ACC112 (cell line): ENCODE results near the gene KCNG3.

Source experiments
- H2AFZ ChIP-seq: fragments of 200-600 bp; sonication (generic); one replicate; pipeline ENCODE4 v1.6.0; 2017; ENCODE audit warnings: antibody characterized with exemption, low read length; ENCODE audit not compliant: unreplicated experiment
- H3K27ac ChIP-seq: fragments of 200-600 bp; sonication (generic); 2 replicates; pipeline ENCODE4 v1.5.1; 2014; ENCODE audit warnings: low read depth, mild to moderate bottlenecking, antibody characterized with exemption, low read length, moderate library complexity
- H3K27me3 ChIP-seq: fragments of 200-600 bp; sonication (generic); 2 replicates; pipeline ENCODE4 v1.6.1; 2014; ENCODE audit warnings: mild to moderate bottlenecking, antibody characterized with exemption, low read length, moderate library complexity, mixed read lengths; ENCODE audit not compliant: insufficient read depth
- H3K36me3 ChIP-seq: fragments of 200-600 bp; sonication (generic); 2 replicates; pipeline ENCODE4 v1.6.1; 2016; ENCODE audit warnings: mild to moderate bottlenecking, antibody characterized with exemption, low read length, moderate library complexity, mixed read lengths; ENCODE audit not compliant: insufficient read depth
- H3K4me1 ChIP-seq: fragments of 200-600 bp; sonication (generic); one replicate; pipeline ENCODE4 v1.6.1; 2016; ENCODE audit warnings: low read length, mixed read lengths; ENCODE audit not compliant: insufficient read depth, unreplicated experiment, control insufficient read depth
- H3K4me3 ChIP-seq: fragments of 200-600 bp; sonication (generic); 2 replicates; pipeline ENCODE4 v1.5.1; 2014; ENCODE audit warnings: mild to moderate bottlenecking, low read depth, low read length
- H3K79me2 ChIP-seq: fragments of 200-600 bp; sonication (generic); one replicate; pipeline ENCODE4 v1.6.0; 2016; ENCODE audit warnings: low read length; ENCODE audit not compliant: control insufficient read depth, unreplicated experiment, insufficient read depth

KCNG3 gene

DNA sequence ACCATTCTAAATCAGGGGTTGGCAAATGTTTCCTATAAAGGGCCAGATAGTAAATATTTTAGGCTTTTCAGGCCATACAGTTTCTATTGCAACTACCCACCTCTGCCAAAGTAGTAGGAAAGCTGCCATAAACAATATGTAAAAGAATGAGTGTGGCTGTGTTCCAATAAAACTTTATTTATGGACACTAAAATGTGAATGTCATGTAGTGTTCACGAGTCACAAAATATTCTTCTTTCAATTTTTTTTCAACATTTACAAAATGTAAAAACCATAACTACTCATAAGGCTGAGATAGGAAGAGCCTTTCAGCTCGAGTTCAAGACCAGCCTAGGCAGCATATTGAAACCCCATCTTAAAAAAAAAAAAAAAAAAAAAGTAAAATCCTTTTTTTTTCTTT lies 13.4 kb downstream of the KCNG3 start:
- Histone ChIP-seq H3K4me1 (no peaks in the 10 kb centered on the region), H3K36me3 (no peaks in the 10 kb centered on the region), H3K27me3 (no peaks in the 10 kb centered on the region), H3K79me2 (no peaks in the 10 kb centered on the region), H3K27ac (no peak overlapping the region), H3K4me3 (no peak overlapping the region), H2AFZ (no peak overlapping the region)

DNA sequence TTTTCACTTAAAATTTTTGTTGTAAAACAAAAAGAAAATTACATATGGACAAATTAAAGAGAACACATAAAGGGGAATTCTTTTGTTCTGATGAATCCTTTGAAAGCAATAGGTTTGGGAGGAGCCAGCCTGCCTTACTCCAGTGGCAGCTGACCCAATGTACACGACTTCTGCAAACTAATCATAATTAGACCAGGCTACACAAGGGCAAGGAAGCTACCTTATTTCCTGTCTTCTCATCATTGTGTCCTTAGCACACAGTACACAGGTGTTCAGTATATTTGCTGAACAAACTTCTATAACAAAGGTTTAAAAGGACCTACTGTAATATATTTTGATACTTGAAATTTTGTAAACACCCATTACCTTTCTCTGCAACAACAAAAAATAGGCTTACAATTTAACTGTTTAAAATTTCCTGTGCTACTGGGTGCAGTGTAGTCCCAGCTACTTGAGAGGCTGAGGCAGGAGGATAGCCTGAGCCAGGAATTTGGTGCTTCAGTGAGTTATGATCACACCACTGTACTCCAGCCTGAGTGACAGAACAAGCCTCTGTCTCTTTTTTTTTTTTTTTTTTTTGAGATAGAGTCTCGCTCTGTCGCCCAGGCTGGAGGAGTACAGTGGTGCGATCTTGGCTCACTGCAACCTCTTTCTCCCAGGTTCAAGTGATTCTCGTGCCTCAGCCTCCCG lies 18.9 kb downstream of the KCNG3 start:
- no peaks in the 10 kb centered on the region for H3K4me1 ChIP-seq
- no peaks in the 10 kb centered on the region for H3K36me3 ChIP-seq
- no peak overlapping the region for H2AFZ ChIP-seq
- H3K4me3 ChIP-seq: no peak overlapping the region
- no peaks in the 10 kb centered on the region for H3K27me3 ChIP-seq
- H3K79me2 ChIP-seq: no peaks in the 10 kb centered on the region
- no peak overlapping the region for H3K27ac ChIP-seq

DNA sequence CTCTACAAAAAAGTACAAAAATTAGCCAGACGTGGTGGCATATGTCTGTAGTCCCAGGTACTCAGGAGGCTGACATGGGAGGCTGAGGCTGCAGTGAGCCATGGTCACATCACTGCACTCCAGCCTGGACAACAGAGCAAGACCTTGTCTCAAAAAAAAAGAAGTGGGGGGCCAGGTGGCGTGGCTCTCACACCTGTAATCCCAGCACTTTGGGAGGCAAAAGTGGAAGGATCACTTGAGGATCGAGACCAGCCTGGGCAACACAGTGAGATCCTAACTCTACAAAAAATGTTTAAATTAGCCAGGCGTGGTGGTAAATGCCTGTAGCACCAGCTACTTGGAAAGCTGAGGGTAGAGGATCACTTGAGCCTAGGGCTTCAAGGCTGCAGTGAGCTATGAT lies 23.1 kb downstream of the KCNG3 start:
- H2AFZ ChIP-seq: no peak overlapping the region
- H3K27ac ChIP-seq: no peak overlapping the region
- H3K79me2 ChIP-seq: no peaks in the 10 kb centered on the region
- no peak overlapping the region for H3K4me3 ChIP-seq
- no peaks in the 10 kb centered on the region for H3K27me3 ChIP-seq
- no peaks in the 10 kb centered on the region for H3K36me3 ChIP-seq
- no peaks in the 10 kb centered on the region for H3K4me1 ChIP-seq

DNA sequence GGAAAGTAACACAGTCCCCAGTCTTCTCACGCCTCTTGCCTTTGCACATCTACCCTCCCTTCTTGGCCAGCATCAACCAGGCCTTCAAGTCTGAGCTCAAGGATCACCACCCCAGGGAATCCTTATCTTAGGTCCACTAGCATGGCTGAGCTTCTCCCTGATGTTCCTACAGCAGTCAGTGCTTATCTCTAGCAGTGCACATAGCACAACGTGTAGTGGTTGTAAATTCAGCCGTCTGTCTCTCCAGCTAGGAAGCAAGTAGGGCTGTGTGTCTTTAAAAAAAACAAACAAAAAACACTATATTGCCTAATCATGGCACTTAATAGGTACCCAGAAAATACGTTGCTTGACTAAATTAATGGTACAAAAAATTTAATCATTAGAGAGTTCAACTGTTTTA lies 29.2 kb downstream of the KCNG3 start:
- H3K27ac ChIP-seq: no peak overlapping the region
- H3K79me2 ChIP-seq: no peaks in the 10 kb centered on the region
- no peaks in the 10 kb centered on the region for H3K4me1 ChIP-seq
- no peaks in the 10 kb centered on the region for H3K36me3 ChIP-seq
- no peaks in the 10 kb centered on the region for H3K27me3 ChIP-seq
- no peak overlapping the region for H3K4me3 ChIP-seq
- no peak overlapping the region for H2AFZ ChIP-seq

DNA sequence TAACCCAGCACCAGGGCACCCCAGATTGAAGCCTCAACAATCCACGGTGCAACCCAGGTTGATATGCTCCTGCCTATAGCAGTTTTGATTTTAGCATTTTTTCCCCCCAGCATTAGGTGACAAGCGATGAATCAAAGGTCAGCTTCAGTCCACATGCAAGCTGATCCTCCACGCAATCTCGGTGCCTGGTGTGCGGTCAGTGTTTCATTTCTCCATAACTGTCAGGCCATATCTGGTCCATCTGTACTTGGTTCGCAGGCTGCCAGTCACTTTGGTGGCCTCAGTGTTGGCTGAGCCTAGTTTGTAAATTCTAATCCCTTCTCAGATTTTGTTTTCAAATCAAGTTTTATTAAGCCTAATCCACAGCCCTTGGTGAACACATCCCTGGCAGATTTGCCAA lies 30.2 kb downstream of the KCNG3 start:
- H2AFZ ChIP-seq: no peak overlapping the region
- H3K4me1 ChIP-seq: no peaks in the 10 kb centered on the region
- H3K4me3 ChIP-seq: no peak overlapping the region
- no peaks in the 10 kb centered on the region for H3K79me2 ChIP-seq
- H3K27me3 ChIP-seq: no peaks in the 10 kb centered on the region
- no peaks in the 10 kb centered on the region for H3K36me3 ChIP-seq
- no peak overlapping the region for H3K27ac ChIP-seq

DNA sequence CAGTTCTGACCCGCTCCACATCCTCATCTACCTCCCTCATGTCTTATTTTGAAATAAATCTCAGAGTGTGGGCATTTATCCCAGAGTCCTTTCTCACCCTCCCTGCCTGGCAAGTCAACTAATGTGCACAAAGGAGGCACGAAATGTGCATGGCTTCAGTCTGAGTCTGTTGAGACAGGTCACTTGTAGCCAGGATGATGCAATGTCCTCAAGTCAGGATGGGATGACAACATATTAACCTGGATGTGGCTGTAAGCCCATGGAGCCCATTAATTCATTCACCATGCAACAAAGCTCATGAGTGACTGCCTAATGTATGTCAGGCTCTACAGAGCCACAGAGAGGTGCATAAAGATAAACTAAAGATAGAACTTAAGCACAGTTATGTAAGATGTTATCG lies 34.5 kb downstream of the KCNG3 start:
- Histone ChIP-seq H3K27ac (no peak overlapping the region), H2AFZ (no peak overlapping the region), H3K4me1 (no peaks in the 10 kb centered on the region), H3K27me3 (no peaks in the 10 kb centered on the region), H3K79me2 (no peaks in the 10 kb centered on the region), H3K36me3 (no peaks in the 10 kb centered on the region), H3K4me3 (no peak overlapping the region)

DNA sequence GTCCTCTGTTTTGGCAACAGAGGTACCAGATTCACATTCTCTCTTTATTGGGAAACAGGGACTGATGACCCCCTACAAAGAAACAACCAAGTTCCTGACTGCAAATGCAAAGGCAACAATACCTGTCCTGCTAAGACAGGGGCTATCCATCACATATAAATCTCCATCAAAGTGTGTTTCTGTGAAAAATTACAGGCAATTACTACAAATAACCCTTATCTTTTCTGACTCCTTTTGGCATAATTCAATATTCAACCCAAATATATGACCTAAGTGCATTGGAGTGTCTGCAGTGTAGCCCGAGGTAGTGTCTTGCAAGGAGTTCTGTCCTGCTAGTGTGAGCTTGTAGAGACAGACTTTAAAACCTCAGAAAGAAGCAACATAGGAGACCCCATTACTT lies 35.4 kb downstream of the KCNG3 start:
- Histone ChIP-seq H3K27ac (no peak overlapping the region), H3K27me3 (no peaks in the 10 kb centered on the region), H3K4me1 (no peaks in the 10 kb centered on the region), H3K36me3 (no peaks in the 10 kb centered on the region), H3K4me3 (no peak overlapping the region), H2AFZ (no peak overlapping the region), H3K79me2 (no peaks in the 10 kb centered on the region)

DNA sequence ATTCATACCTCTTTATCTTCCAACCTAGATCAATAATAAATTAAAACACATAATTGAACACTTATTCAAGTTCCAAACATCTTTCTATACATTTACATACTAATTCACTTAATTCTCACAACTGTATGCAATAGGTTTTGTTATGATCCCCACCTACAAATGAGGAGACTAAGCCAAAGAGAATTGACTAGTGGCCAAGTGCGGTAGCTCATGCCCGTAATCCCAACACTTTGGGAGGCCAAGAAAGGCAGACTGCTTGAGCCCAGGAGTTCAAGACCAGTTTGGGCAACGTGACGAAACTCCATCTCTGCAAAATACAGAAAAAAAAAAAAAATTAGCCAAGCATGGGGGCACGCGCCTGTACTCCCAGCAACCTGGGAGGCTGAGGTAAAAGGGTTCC lies 36.8 kb downstream of the KCNG3 start:
- Histone ChIP-seq H3K4me3 (no peak overlapping the region), H3K27me3 (no peaks in the 10 kb centered on the region), H2AFZ (no peak overlapping the region), H3K36me3 (no peaks in the 10 kb centered on the region), H3K4me1 (no peaks in the 10 kb centered on the region), H3K79me2 (no peaks in the 10 kb centered on the region), H3K27ac (no peak overlapping the region)

DNA sequence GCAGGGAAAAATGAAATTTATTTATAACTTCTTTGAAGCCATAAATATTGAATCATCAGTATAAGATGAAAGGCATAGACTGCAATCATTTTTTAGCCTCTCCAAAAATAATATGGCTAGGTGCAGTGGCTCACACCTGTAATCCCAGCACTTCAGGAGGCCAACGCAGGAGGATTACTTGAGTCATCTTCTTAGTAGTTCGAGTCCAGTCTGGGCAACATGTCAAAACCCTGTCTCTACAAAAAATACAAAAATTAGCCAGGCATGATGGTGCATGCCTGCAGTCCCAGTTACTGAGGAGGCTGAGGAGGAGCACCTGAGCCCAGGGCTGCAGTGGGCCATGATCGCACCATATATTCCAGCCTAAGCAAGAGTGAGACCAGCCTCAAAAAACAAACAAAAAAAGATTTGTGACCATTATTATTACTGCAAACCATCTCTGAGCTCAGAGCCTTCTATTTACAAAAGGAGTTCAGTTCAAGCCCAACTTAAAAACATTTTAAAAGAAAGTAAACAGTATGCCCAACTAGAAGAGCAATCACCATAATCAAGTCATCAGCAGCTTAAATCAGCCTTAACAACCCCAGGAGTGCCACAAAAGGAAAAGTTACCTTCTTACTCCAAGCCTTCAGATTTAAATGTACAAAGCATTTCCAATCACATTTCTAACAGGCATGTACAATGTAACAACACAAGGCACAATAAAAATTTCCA lies 37.5 kb downstream of the KCNG3 start:
- Histone ChIP-seq H3K4me3 (no peak overlapping the region), H3K27me3 (no peaks in the 10 kb centered on the region), H3K4me1 (no peaks in the 10 kb centered on the region), H3K36me3 (no peaks in the 10 kb centered on the region), H3K79me2 (no peaks in the 10 kb centered on the region), H2AFZ (no peak overlapping the region), H3K27ac (no peak overlapping the region)

DNA sequence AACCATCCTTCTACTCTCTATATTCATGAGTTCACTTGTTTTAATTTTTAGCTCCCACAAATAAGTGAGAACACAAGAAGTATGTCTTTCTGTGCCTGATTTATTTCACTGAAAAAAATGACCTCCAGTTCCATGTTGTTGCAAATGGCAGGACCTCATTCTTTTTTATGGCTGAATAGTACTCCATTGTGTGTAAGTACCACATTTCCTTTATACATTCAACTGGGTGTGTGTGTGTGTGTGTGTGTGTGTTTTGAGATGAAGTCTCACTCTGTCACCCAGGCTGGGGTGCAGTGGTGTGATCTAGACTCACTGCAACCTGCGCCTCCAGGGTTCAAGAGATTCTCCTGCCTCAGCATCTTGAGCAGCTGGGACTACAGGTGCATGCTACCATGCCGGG lies 41.2 kb downstream of the KCNG3 start:
- Histone ChIP-seq H3K27me3 (no peaks in the 10 kb centered on the region), H3K4me1 (no peaks in the 10 kb centered on the region), H3K36me3 (no peaks in the 10 kb centered on the region), H2AFZ (no peak overlapping the region), H3K27ac (no peak overlapping the region), H3K4me3 (no peak overlapping the region), H3K79me2 (no peaks in the 10 kb centered on the region)

DNA sequence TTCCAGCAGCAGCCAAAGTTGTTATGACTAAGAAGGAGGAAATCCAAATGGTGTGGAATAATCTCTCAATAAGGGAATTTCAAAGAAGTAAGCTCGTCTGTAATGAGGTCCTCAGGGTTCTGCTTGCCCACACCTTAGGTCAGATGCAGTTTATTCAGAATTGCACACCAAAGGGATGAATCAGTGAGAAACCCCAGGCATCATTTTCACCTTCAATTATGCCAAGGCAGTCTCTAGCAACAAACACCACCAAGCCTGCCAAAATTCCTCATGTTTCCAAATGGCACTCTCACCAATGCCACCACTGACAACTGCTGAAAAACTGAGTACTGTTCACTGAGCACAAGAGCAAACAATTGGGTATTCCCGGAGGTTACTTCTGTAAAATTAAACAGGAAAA lies 43.6 kb downstream of the KCNG3 start:
- Histone ChIP-seq H3K79me2 (no peaks in the 10 kb centered on the region), H2AFZ (no peak overlapping the region), H3K36me3 (no peaks in the 10 kb centered on the region), H3K27me3 (no peaks in the 10 kb centered on the region), H3K4me1 (no peaks in the 10 kb centered on the region), H3K27ac (no peak overlapping the region), H3K4me3 (no peak overlapping the region)
